Stimulated activated CD4-positive, alpha-beta T cell treated with anti-CD3 and anti-CD28 coated beads, Interleukin-15, amount 100 ng/mL, for 48 hours (primary cell): ENCODE results near the gene CEMP1.

Experiments used
- DNase-seq, 2 donors: peaks; one replicate each; pipeline ENCODE4 v3.0.0-alpha.2; 2020; ENCODE audit warnings: low read depth in 2 of 2

Gene CEMP1

GRCh38 chr16:2486645-2487516 is 44.3 kb downstream of the CEMP1 start:
- DNase-seq, result peak; percentile 63 to 65

GRCh38 chr16:2485811-2486507 is 45.2 kb downstream of the CEMP1 start:
- no peak for DNase-seq

- DNase-seq, result no peak
Measured at GRCh38 chr16:2484898-2485508, 46.2 kb downstream of the CEMP1 start.

GRCh38 chr16:2483939-2484897 is 47.0 kb downstream of the CEMP1 start:
- no peak for DNase-seq

GRCh38 chr16:2482708-2483534 is 48.3 kb downstream of the CEMP1 start:
- DNase-seq, result no peak

- DNase-seq, result no peak
Measured at GRCh38 chr16:2482249-2482648, 49.0 kb downstream of the CEMP1 start.

GRCh38 chr16:2481676-2482075 is 49.5 kb downstream of the CEMP1 start:
- no peak for DNase-seq

- no peak for DNase-seq
Measured at GRCh38 chr16:2480948-2481347, 50.3 kb downstream of the CEMP1 start.
